ENCODE data around the gene SLC36A4. TPM values are rescaled to one million over a fixed set of nuclear protein-coding genes. Genes with fewer than 3 reads are reported as not detected.
"Not testable (repeated sequence)": the region's sequence is repeated elsewhere in the genome, so short reads cannot be mapped to it uniquely, and the experiment has no call there.

SLC36A4 gene
- total and polyA plus RNA-seq, 11 donors = 2.6 to 22.4 (median 7.4) TPM

GRCh38 chr11:93114304-93114703 lies 83.5 kb downstream of the SLC36A4 start:
- DNase-seq (no peak), ATAC-seq (no peak)
- 76 to 84% (median 78%) methylated on average over 4 of the region's 4 CpGs for WGBS, 4 donors
- Histone ChIP-seq H3K9me3 (peaks cover 0 to 5% (median 0%) of the 10 kb centered on the region in 12 donors), H3K4me1 (no peaks in the 10 kb centered on the region), H3K27me3 (peaks cover 0 to 6% (median 0%) of the 10 kb centered on the region in 9 donors), H3K27ac (no peak overlapping the region), H3K4me3 (no peak overlapping the region), H3K36me3 (no peaks in the 10 kb centered on the region)
- intact Hi-C loops (cut with DNase I) = no loop called here
- TF ChIP-seq CTCF (IDR thresholded peaks at IDR 0.05) (no peak), POLR2A (IDR thresholded peaks at IDR 0.05) (no peak)

- Histone ChIP-seq H3K4me3 (no peak overlapping the region), H3K36me3 (no peaks in the 10 kb centered on the region), H3K4me1 (no peaks in the 10 kb centered on the region), H3K9me3 (peaks cover 0 to 5% (median 0%) of the 10 kb centered on the region in 12 donors), H3K27ac (no peak overlapping the region), H3K27me3 (peaks cover 0 to 6% (median 0%) of the 10 kb centered on the region in 9 donors)
- 52 to 68% (median 60%) methylated on average over 3 of the region's 3 CpGs for WGBS, 4 donors
- ATAC-seq (no peak), DNase-seq (no peak)
- intact Hi-C loops (cut with DNase I) = no loop called here
- TF ChIP-seq CTCF (IDR thresholded peaks at IDR 0.05) = no peak
- TF ChIP-seq POLR2A (IDR thresholded peaks at IDR 0.05) = no peak
Measured at GRCh38 chr11:93113824-93114223, 84.0 kb downstream of the SLC36A4 start.

- H3K4me3 ChIP-seq; intact Hi-C loops (cut with DNase I); DNase-seq; H3K4me1 ChIP-seq; H3K9me3 ChIP-seq; H3K27ac ChIP-seq; H3K27me3 ChIP-seq; ATAC-seq; H3K36me3 ChIP-seq: not testable (repeated sequence)
Measured at GRCh38 chr11:93111147-93111546, 86.6 kb downstream of the SLC36A4 start.

- Histone ChIP-seq H3K4me3 (no peak overlapping the region), H3K27ac (no peak overlapping the region), H3K27me3 (no peaks in the 10 kb centered on the region), H3K4me1 (no peaks in the 10 kb centered on the region), H3K36me3 (no peaks in the 10 kb centered on the region), H3K9me3 (peaks cover 0 to 17% (median 1%) of the 10 kb centered on the region in 12 donors)
- intact Hi-C loops (cut with DNase I) = no loop called here
- ATAC-seq = peak in 1 of 4 donors; percentile 59
- no peak for DNase-seq
- 32 to 38% (median 37%) methylated on average over 2 of the region's 2 CpGs for WGBS, 4 donors
- TF ChIP-seq CTCF (IDR thresholded peaks at IDR 0.05) (no peak), POLR2A (IDR thresholded peaks at IDR 0.05) (no peak)
Measured at GRCh38 chr11:93100211-93100610, 97.6 kb downstream of the SLC36A4 start.

- no peak for ATAC-seq
- Histone ChIP-seq H3K4me3 (no peak overlapping the region), H3K36me3 (no peaks in the 10 kb centered on the region), H3K9me3 (peaks cover 0 to 19% (median 2%) of the 10 kb centered on the region in 12 donors), H3K4me1 (no peaks in the 10 kb centered on the region), H3K27me3 (no peaks in the 10 kb centered on the region), H3K27ac (no peak overlapping the region)
- WGBS, 4 donors = 54 to 74% (median 68%) methylated on average over 2 of the region's 2 CpGs
- DNase-seq = no peak
- TF ChIP-seq CTCF (IDR thresholded peaks at IDR 0.05) (no peak), POLR2A (IDR thresholded peaks at IDR 0.05) (no peak)
- intact Hi-C loops (cut with DNase I) = no loop called here
Measured at GRCh38 chr11:93099806-93100205, 98.0 kb downstream of the SLC36A4 start.

All from heart left ventricle (tissue), 16 donors.